ENCODE measurements around the gene KLHL29.

KLHL29 gene

DNA sequence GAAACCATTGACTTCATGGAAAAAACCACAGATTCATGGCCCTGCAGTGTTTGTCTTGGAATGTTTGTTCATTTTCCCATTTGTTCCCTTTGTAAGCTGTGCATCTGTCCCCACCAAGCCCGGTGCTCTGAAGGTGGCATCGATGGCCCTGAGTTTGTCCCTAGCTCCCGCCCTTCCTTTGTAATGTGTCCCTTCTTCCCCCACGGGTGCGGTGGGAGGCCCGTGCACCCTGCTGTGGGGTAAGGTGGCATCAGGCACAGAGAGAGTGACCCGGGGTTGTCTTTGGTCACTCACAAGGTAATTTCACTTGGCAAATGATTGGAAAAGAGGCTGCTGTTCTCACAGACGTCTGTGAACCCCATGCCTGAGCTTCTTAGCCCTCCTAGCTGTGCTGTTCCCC, 28.7 kb downstream of the KLHL29 start:
- ATAC-seq (replicated peaks) (no peak), DNase-seq (no peak)
- H3K27me3 Mint-ChIP-seq: peaks cover 28 to 45% of the 10 kb centered on the region in 2 donors
- H3K4me3 Mint-ChIP-seq: no peak overlapping the region
- no peaks in the 10 kb centered on the region for H3K9me3 Mint-ChIP-seq
- no peak overlapping the region for H3K27ac Mint-ChIP-seq
- H3K36me3 Mint-ChIP-seq (ENCODE audit: insufficient read depth): no peaks in the 10 kb centered on the region
- no peaks in the 10 kb centered on the region for H3K4me1 Mint-ChIP-seq (ENCODE audit: low read depth in 2 of 2)

DNA sequence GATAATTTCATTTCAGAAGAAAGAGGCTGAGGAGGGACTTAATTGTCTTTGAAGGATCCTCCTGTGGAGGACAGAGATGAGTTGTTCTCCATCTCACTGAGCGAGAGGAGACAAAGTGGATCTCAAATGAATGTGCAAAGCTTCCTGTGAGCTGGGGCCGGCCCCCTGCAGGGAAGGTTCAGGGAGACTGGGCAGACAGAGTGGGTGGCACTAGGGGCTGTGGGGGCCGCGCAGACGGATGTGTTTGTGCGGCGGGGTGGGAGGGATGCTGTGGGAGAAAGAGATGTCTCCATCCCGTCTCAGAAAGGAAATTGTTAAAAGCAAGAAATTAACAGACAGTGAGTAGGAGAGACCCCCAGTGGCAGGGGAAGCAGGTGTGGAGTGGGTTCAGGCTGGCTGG, 29.1 kb downstream of the KLHL29 start:
- ATAC-seq (replicated peaks): no peak
- H3K4me3 Mint-ChIP-seq: no peak overlapping the region
- H3K4me1 Mint-ChIP-seq (ENCODE audit: low read depth in 2 of 2): no peaks in the 10 kb centered on the region
- no peaks in the 10 kb centered on the region for H3K9me3 Mint-ChIP-seq
- DNase-seq: no peak
- no peaks in the 10 kb centered on the region for H3K36me3 Mint-ChIP-seq (ENCODE audit: insufficient read depth)
- H3K27me3 Mint-ChIP-seq: peaks cover 27 to 40% of the 10 kb centered on the region in 2 donors
- H3K27ac Mint-ChIP-seq: no peak overlapping the region

DNA sequence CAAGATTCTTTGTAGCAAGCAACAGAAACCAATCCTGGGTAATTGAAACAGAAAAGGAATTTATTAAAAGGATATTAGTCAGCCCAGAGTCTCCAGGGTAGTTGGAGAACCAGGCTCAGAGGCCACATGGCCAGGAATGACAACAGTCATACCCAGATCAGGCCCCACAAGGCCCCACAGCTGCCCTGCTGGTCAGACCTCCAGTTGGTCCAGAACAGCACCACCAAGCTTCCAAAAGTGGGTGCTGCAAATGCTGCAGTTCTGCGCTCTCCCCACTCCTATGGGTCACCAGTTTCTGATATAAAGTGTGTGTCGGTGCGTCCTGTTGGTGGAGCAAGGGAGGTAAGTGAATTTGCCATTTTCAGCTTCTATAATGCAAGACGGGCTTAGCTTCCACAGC, 29.9 kb downstream of the KLHL29 start:
- no peaks in the 10 kb centered on the region for H3K36me3 Mint-ChIP-seq (ENCODE audit: insufficient read depth)
- H3K27me3 Mint-ChIP-seq: peaks cover 20 to 32% of the 10 kb centered on the region in 2 donors
- no peaks in the 10 kb centered on the region for H3K4me1 Mint-ChIP-seq (ENCODE audit: low read depth in 2 of 2)
- no peak overlapping the region for H3K4me3 Mint-ChIP-seq
- ATAC-seq (replicated peaks) (no peak), DNase-seq (no peak)
- H3K27ac Mint-ChIP-seq: no peak overlapping the region
- H3K9me3 Mint-ChIP-seq: no peaks in the 10 kb centered on the region

DNA sequence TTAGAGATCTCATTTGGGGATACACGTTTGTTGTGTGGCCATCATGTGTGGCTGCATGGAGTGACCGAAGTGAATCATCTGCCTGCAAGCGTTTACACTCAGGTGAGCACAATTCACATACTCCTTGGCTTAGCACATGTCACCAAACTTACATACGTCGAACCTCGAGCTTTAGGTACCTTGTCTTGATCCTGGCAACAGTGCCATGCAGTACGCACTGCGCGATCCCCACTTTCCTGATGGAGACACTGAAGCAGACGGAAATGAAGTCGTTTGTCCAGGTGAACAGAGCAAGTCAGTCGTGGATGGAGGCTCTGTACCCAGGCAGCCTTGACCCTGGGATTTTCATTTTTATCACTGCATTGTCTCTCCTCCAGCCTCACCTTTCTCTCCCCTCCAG, 32.3 kb downstream of the KLHL29 start:
- no peak overlapping the region for H3K4me3 Mint-ChIP-seq
- no peak for ATAC-seq (replicated peaks)
- H3K36me3 Mint-ChIP-seq (ENCODE audit: insufficient read depth): no peaks in the 10 kb centered on the region
- no peaks in the 10 kb centered on the region for H3K4me1 Mint-ChIP-seq (ENCODE audit: low read depth in 2 of 2)
- H3K27me3 Mint-ChIP-seq: peaks cover 0 to 11% of the 10 kb centered on the region in 2 donors
- no peak overlapping the region for H3K27ac Mint-ChIP-seq
- H3K9me3 Mint-ChIP-seq: no peaks in the 10 kb centered on the region
- no peak for DNase-seq

DNA sequence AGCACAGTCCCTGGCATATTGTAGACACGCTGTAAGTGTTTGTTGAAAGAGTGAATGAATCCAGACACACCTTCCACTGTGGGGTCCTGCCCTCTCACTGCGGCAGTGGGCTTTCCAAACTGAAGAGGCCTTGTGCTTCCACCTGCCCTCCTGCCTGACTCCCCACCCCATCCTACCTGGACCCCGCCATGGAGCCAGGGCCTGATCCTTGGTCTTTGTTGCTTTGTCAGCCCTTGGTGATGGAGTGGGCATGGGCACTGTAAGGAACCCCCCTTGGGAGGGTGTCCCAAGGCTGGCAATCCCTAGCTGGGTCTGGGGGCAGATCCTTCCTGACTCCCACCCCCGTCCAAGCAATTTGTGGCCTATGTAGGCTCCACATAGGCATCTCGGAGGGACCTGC, 33.1 kb downstream of the KLHL29 start:
- no peak for ATAC-seq (replicated peaks)

DNA sequence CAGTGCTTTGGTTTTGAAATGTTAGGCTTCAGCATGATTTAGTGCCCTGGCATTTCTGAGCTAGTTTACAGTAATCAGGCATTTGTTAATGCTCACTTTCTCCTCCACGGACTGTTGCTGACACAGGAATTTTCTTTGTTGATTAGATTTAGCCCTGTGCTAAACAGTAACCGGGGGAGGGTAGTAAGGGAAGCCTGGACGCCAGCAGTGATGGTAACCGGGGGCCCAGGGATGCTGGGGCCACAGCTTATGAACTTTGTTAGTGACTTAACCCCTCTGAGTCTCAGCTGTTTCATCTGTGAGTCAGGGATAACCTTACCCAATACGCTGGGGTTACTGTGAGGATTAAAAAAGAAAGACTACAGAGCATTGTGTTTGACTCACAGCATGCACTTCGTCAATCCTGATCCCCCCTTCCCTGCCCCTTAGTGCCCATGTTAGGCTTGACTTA, 33.5 kb downstream of the KLHL29 start:
- Mint-ChIP-seq H3K36me3 (ENCODE audit: insufficient read depth) (no peaks in the 10 kb centered on the region), H3K4me3 (no peak overlapping the region), H3K27ac (no peak overlapping the region), H3K4me1 (ENCODE audit: low read depth in 2 of 2) (no peaks in the 10 kb centered on the region), H3K27me3 (peaks cover 0 to 11% of the 10 kb centered on the region in 2 donors), H3K9me3 (no peaks in the 10 kb centered on the region)
- DNase-seq: no peak
- no peak for ATAC-seq (replicated peaks)

More for the DNA sequence above, 33.1 kb downstream of the KLHL29 start:
- Mint-ChIP-seq H3K27ac (no peak overlapping the region), H3K36me3 (ENCODE audit: insufficient read depth) (no peaks in the 10 kb centered on the region), H3K27me3 (peaks cover 0 to 11% of the 10 kb centered on the region in 2 donors), H3K4me1 (ENCODE audit: low read depth in 2 of 2) (no peaks in the 10 kb centered on the region), H3K4me3 (no peak overlapping the region), H3K9me3 (no peaks in the 10 kb centered on the region)
- no peak for DNase-seq

DNA sequence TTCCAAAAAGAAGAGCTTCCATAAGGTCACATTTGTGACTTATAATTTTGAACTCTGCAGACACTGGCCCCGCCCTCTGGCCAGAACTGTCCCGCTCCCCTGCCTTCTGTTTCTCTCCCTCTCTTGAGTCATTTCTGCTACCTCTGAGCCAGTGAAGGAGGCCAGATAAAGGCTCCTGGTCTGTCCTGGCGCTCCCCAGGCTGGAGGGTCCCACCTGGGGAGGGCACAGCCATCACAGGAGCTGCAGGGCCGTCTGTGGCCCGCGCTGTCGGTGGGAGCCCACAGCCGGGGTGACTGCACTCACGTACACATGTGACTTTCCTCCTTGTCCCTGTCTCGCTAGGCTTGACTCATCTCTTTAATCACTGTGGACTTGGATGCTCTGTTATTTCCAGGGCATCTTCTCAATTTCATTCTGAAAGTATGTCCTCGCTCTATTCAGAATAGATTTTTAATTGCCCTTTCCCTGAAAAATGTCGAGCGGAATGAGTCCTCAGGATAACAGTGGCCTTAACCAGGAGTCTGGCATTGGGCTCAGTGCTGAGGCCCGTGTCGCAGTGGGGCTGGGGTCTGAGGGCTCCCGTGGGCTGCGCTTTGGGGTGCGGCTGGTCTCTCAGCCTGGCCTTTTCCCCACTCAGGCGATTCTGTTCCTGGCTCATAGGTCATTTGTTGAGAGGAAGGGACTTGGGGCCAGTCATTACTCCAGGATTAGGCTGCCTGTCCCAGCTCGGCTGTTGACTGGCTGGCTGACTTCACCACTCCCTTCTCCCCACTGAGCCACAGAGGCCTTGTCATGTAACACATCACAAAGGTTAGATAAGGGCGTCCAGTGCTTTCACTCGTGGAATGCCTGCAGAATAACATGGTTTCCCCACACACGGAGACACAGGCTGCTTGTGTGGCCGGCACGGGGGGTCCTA, 34.5 kb downstream of the KLHL29 start:
- Mint-ChIP-seq H3K36me3 (ENCODE audit: insufficient read depth) (no peaks in the 10 kb centered on the region), H3K4me3 (no peak overlapping the region), H3K27me3 (peaks cover 0 to 11% of the 10 kb centered on the region in 2 donors), H3K27ac (no peak overlapping the region), H3K9me3 (no peaks in the 10 kb centered on the region), H3K4me1 (ENCODE audit: low read depth in 2 of 2) (no peaks in the 10 kb centered on the region)
- ATAC-seq (replicated peaks) (no peak), DNase-seq (no peak)

DNA sequence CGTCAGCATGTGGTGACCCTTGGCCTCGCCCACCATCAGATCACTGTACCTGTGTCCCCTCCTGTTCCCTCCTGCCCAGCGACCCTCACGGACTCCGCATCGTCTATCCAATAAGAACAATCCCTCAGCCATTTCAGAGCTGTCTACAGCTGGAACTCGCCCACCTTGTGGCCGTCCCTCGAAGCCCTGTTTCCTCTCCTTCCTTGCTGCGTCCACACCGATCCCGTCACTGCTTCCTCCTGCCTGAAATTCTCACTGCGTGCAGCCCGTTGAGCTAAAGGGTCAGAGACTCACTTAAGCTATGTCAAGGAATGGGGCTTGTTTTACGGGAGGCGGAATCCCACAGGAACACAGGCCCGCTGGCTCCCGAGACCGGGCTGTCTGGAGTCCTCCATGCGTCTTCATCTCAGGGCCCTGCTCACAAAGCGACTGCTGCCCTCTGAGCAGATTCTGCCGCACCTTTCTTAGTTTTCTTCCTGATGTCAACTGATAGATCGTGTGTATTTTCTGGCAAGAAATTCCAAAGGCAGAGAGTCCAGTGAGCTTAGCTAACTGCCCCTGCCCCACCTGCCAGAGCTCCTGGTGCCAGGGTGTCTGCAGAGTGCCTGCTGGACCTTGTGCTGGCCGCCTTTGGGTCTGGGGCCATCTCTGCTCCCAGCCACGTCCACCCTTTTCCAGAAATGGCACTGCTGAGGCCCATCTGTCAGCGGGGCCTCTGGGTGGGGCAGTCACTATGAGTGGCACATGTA, 35.3 kb downstream of the KLHL29 start:
- DNase-seq (no peak), ATAC-seq (replicated peaks) (no peak)
- H3K27ac Mint-ChIP-seq: no peak overlapping the region
- no peak overlapping the region for H3K4me3 Mint-ChIP-seq
- no peaks in the 10 kb centered on the region for H3K9me3 Mint-ChIP-seq
- no peaks in the 10 kb centered on the region for H3K36me3 Mint-ChIP-seq (ENCODE audit: insufficient read depth)
- no peaks in the 10 kb centered on the region for H3K4me1 Mint-ChIP-seq (ENCODE audit: low read depth in 2 of 2)
- H3K27me3 Mint-ChIP-seq: peaks cover 0 to 11% of the 10 kb centered on the region in 2 donors

DNA sequence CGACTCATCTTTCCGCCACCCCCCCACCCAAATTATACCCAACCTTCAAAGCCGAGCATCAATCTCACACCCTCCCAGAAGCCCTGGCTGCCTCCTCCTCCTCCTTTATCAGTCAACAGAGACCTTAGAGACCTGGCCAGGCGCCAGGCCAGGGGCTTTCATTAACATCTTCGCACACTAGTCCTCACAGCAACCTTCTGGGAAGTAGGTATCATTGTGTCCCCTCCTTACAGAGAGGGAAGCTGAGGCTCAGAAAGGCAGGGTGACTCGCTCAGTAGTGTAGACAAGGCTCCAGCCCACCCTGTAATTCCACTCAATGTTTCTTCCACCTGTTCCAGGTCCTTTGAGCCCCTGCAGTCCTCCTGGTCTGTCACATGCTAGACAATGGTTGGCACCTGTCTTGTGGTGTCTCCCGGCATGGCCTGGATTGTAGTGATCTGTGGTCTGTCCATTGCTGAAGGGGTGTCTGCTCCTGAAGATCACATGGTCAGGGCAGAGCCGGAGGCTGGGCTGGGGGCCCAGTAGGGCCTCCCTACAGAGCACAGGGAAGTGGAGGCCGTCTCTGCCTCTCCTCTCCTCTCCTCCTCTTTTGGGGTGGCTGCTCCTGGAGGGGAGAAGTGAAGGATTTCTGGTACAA, 36.0 kb downstream of the KLHL29 start:
- H3K9me3 Mint-ChIP-seq: no peaks in the 10 kb centered on the region
- H3K4me3 Mint-ChIP-seq: no peak overlapping the region
- DNase-seq (no peak), ATAC-seq (replicated peaks) (no peak)
- no peaks in the 10 kb centered on the region for H3K36me3 Mint-ChIP-seq (ENCODE audit: insufficient read depth)
- no peak overlapping the region for H3K27ac Mint-ChIP-seq
- peaks cover 0 to 11% of the 10 kb centered on the region in 2 donors for H3K27me3 Mint-ChIP-seq
- no peaks in the 10 kb centered on the region for H3K4me1 Mint-ChIP-seq (ENCODE audit: low read depth in 2 of 2)

DNA sequence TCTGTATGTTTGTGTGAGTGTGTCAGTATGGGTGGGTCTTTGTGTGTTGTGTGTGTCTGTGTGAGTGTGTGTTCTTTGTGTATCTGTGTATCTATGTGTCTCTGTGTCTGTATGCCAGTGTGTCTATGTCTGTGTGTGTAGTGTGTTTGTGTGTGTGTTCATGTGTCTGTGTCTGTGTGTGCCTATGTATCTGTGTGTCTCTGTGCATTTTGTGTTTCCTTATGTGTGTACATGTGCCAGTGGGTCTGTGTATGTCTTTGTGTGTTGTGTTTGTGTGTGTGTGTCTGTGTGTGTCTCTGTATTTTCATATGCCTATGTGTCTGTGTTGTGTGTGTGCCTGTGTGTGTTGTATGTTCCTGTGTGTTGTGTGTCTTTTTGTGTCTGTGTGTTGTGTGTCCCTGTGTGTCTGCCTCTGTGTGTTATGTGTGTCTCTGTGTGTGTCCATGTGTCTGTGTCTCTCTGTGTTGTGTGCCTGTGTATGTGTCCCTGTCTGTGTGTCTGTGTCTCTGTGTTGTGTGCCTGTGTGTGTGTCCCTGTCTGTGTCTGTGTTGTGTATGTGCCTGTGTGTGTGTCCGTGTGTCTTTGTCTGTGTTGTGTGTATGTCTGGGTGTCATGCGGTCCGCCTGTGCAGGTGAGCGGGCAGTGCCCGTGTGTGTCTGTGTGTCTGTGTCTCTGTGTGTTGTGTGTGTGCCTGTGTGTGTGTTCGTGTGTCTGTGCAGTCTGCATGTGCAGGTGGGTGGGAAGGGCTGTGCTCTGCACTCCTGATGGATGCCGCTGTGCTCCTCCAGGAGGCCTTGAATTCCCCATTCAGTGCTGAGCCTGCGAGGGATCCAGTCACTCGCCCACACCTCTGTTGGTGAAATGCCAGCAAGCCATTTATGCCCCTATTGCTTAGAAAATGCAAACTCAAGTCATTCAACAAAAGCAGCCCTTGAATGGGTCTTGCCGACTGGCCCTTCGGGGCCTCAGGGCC, 37.4 kb downstream of the KLHL29 start:
- peaks cover 0 to 4% of the 10 kb centered on the region in 2 donors for H3K27me3 Mint-ChIP-seq
- H3K36me3 Mint-ChIP-seq (ENCODE audit: insufficient read depth): no peaks in the 10 kb centered on the region
- H3K4me3 Mint-ChIP-seq: no peak overlapping the region
- H3K9me3 Mint-ChIP-seq: no peaks in the 10 kb centered on the region
- no peak for DNase-seq
- no peak for ATAC-seq (replicated peaks)
- H3K4me1 Mint-ChIP-seq (ENCODE audit: low read depth in 2 of 2): no peaks in the 10 kb centered on the region
- H3K27ac Mint-ChIP-seq: no peak overlapping the region

DNA sequence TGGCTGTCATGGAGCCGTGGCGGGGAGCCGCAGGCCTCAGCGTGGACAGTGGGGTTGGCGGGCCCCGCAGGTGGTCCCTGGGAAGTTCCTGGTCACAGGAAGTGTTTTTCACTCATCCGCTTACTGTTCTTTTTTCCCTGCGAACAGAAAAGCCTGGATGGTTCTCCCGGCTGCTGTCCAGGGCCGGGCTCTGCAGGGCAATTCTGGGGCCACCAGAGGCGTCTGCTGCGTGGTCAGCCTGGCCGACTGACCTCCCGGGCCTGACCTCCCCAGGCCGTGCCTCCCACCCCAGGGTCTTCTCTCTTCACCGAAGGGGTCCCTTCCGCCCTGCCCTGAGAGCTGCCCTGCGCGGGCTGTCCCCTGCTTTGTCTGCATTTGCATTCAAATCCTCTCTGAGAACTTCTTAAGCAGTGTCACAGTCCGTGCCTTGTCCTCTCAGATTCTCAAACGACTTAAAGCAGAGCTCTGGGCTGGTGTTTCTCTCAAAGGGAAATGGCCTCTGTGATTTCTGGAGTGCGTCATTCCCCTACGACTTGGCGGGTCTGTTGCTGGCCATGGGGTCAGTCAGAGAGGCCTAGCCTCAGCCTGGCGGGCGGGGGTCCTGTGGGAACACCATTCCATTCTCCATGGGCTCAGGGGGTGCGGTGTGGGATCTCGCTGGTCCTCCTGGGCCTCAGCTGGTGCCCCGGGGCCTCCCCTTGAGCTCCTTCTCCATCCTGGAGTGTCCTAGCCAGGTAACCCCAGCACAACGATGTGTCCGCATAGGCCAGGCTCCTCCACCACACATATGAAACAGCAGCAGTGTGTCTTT, 38.3 kb downstream of the KLHL29 start:
- Mint-ChIP-seq H3K4me3 (no peak overlapping the region), H3K9me3 (no peaks in the 10 kb centered on the region), H3K27me3 (peaks cover 0 to 13% of the 10 kb centered on the region in 2 donors), H3K4me1 (ENCODE audit: low read depth in 2 of 2) (no peaks in the 10 kb centered on the region), H3K27ac (no peak overlapping the region), H3K36me3 (ENCODE audit: insufficient read depth) (no peaks in the 10 kb centered on the region)
- DNase-seq (no peak), ATAC-seq (replicated peaks) (no peak)
